Stimulated activated CD8-positive, alpha-beta memory T cell treated with anti-CD3 and anti-CD28 coated beads, Interleukin-7, amount 100 ng/mL, for 1 hour (primary cell): ENCODE data around the gene CCDC93.

Source experiments
- DNase-seq, 2 donors: peaks; one replicate each; pipeline ENCODE4 v3.0.0-alpha.2; 2020; ENCODE audit warnings: low read depth in 2 of 2

CCDC93 gene

GRCh38 chr2:118013724-118014491 is at the start of gene CCDC93:
TSS of gene CCDC93 (minus strand) at chr2:118014070. CDS start at chr2:118013995, 75 bp downstream.
- peak; percentile 62 to 80 for DNase-seq

DNA sequence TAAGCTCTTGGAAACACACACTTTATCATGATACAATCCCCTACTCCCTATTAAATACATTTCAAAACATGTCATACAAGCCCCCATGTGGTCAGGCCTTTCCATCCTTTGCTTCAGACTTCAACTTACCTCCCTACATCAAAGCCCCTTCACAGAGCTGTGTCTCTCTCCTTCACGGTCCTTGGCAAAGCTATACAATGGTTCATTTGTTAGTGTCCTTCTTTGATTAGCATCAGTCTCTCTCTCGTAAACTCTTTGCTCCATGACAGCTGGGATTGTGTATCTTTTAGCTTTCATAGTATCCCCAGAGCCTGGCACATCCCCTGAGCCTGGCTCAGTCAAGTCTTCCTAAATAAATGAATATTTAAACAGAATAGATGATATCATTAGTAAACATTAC is 48.8 kb upstream of the CCDC93 start:
- DNase-seq: no peak

DNA sequence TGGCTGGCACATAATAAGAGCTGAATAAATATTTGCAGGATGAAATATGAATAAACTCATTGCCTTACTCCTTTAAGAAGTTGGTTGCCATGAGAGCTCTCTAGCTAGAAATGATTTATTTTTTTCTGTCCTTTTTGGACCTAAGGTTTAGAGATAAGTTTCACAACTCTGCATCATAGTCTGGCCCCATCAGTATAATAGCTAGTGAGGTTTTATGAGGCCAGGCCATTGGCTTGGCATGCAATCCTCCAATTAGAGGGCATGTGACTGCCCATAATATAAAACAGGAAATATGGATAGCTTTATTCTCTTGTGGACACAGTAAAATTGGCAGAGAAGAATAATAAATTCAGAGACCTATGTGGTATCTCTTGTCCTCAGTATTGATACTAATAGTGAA is 48.2 kb upstream of the CCDC93 start:
- no peak for DNase-seq

GRCh38 chr2:118061135-118061955 is 47.5 kb upstream of the CCDC93 start:
- no peak for DNase-seq

DNA sequence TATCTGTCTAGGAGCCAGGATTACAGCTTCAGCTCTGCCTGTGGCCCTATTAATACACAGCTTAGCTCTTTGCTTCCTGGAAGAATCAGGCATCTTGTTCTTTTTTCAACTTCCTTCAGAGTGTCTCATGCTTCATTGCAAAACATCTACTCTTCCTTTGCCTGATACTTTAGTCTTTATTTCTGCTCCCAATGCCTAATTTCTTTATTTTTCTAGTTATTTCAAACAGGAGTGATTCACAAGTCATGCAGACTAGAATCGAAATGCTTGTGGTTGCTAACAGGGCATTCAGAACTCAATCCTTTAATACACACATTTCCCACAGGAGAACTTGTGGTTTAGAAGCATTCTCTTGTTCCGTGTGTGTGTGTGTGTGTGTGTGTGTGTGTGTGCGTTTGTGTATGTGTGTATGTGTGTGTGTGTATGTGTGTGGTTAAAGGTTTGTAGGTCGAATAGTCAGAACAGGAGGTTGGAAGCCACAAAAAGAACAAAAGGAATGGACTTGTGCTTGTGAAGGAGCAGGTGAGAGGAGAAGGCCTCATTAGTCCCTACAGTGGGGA is 46.1 kb upstream of the CCDC93 start:
- no peak for DNase-seq

DNA sequence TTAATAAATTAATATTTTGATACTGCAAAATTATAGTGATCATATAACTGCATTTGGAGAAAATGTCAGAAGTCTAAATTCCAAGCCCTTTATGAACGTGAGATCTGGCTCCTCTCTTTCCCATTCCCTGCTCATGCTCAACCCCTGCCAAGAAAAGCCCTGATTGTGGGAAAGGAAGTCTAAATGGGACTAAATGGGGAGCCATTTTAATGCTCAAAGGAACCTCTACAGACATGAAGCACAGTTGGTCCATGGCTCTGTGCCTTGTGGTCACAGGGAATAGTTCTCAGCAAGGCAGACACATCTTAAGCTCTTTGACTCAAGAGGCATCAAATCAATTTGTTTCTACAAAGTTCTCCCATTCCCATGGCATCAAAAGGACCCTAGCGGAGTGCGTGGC is 45.1 kb upstream of the CCDC93 start:
- no peak for DNase-seq

GRCh38 chr2:118056801-118057200 is 42.9 kb upstream of the CCDC93 start:
- DNase-seq: no peak

- DNase-seq: no peak
Observed at GRCh38 chr2:118056165-118056534, 42.3 kb upstream of the CCDC93 start.

DNA sequence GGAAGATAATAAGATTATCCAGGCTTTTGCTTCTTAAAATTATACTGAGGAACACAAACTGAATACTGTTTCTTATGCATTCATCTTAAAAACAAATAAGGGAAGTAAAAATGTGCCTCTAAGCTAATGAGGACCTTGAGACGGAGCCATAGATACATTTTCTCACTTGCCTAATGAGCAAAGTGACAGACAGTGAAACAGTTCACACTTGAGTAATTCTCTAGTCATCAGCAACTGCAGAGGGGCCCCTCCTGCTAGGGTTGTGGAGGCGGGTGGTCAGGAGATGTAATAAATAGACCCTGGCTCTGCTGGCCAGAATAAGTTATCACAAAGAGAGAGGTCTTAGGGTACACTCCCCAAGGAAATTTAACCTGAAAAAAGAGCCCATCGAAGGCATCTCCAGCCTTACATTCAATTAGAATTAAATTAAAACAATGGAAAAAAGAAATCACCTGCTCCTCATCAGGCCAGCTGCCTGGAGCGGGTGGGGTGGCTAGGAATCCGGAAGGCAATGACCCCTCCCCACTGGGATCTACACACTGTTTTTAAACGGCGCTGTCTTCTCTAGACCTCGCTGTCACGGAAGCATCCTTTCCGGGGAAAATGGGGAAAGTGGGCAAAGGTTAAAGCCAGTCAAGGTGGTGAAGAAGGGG is 41.8 kb upstream of the CCDC93 start:
- DNase-seq: no peak

- no peak for DNase-seq
Observed at GRCh38 chr2:118054213-118055008, 40.5 kb upstream of the CCDC93 start.

GRCh38 chr2:118053681-118054080 is 39.8 kb upstream of the CCDC93 start:
- DNase-seq: no peak

GRCh38 chr2:118052474-118052873 is 38.6 kb upstream of the CCDC93 start:
- DNase-seq: no peak

DNA sequence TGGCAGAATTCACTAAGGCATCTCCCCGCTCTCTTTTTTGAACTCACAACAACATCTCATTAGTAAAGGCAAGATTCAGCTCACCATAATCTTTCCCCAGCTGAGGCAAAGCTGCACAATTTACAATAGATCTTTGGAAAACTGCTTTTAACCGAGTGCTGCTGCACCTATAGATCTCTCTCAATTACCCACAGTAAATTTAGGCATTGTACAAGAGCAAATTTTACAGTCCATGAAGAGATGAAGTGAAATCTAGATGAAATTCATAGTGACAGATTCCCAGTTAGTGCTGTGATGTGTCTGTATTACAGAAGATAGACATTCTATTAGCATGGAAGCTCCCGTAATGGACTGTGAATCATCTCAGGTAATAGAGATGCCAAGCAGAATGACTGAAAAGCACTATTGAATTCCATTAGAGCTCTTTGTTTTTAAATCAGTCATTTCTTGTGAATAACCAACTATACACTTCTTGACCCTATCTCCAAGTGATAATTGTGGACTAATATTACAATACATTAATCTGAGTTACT is 38.0 kb upstream of the CCDC93 start:
- no peak for DNase-seq

GRCh38 chr2:118050974-118051373 is 37.1 kb upstream of the CCDC93 start:
- no peak for DNase-seq

DNA sequence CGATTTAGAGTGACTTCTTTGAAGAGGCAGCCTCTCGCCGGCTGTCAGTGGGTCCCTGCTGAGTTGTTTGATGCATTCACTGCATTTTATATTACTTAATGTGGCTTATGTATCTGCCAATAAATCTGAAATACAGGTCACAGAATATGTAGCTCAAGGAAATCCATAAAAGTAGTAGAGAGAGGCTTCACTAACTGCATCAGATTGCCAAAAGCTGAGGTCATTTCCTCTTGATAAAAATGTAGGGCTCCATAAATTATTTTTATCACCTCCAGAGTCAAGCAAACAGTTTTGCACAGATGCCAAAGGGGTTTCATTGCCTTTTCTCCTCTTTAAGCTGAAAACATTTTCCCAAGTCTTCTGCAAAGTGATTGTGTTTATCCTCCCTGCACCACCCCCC is 36.5 kb upstream of the CCDC93 start:
- DNase-seq: no peak

- no peak for DNase-seq
Observed at GRCh38 chr2:118049816-118050140, 35.9 kb upstream of the CCDC93 start.

DNA sequence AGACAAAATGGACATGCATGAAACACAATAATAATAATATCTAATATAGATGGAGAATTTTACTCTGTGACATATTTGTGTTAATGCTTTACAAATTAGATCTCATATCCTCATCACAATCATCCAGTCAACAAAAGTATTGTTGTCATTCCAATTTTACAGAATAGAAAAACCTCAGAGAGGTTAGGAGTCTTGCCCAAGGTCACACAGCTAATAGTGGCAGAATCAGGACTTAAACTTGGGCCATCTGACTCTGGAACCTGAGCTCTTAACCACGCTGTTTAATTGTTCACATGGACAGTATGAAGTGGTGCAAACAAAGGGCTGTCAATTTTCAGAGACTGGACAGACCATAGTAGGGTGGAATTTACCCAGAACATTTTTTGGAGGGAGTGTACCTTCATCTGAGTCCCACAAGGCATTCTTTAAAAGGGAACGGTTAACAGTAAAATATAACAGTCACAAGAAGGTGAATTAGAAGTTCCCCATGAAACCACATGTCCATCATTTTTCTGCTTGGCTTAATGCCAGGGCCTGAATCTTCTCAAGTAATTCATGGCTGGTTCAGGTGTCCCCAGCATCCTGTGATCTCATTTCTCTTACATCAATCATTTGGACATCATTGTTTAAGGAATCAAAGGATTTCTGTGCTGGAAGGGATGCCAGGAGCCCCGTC is 35.4 kb upstream of the CCDC93 start:
- no peak for DNase-seq

- no peak for DNase-seq
Observed at GRCh38 chr2:118048401-118048800, 34.5 kb upstream of the CCDC93 start.

- DNase-seq: no peak
Observed at GRCh38 chr2:118047380-118047826, 33.5 kb upstream of the CCDC93 start.

DNA sequence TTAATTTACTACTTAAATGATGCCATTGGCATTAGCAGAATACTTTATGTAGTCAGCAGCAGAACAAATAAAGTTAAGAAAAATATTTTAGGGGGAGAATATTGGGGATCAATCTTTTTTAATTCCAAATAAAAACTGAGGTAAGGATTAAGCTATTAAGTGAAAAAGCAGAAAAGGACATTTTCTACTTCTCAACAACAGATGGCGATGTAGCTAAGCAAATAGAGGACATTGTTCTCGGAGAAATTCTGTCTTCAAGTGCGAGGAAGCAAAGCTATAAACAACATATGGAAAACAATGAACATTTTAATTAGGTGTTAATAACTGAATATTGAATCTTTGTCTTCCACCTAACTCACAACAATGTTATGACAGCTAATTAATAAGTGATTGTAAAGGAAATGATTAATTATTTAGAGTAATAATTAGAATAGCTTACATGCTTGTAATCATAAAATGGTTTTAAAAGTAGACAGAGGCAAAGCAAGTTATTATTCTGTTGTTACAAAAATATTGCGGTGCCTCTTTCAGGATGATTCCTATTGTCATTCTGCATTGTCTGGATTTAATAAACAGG is 32.9 kb upstream of the CCDC93 start:
- no peak for DNase-seq
